ENCODE results near the gene GDE1.

Gene GDE1

DNA sequence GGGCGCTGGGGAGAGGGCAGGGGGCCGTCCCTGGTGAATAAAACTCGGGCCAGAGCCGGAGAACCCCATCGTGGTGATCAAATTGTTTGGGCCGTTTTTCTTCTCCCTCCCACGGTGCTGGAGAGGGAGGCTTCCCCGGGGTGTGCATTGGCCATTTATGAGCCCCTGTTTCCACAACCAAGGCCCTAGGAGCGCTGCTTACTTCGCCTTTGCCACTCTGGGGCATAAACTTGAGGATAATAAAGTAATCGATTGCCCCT lies 2.4 kb upstream of the GDE1 start:
- TF ChIP-seq, protein P1, sequence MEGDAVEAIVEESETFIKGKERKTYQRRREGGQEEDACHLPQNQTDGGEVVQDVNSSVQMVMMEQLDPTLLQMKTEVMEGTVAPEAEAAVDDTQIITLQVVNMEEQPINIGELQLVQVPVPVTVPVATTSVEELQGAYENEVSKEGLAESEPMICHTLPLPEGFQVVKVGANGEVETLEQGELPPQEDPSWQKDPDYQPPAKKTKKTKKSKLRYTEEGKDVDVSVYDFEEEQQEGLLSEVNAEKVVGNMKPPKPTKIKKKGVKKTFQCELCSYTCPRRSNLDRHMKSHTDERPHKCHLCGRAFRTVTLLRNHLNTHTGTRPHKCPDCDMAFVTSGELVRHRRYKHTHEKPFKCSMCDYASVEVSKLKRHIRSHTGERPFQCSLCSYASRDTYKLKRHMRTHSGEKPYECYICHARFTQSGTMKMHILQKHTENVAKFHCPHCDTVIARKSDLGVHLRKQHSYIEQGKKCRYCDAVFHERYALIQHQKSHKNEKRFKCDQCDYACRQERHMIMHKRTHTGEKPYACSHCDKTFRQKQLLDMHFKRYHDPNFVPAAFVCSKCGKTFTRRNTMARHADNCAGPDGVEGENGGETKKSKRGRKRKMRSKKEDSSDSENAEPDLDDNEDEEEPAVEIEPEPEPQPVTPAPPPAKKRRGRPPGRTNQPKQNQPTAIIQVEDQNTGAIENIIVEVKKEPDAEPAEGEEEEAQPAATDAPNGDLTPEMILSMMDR (IDR thresholded peaks at IDR 0.05; ENCODE audit: control insufficient read depth, insufficient read depth, low read depth, low read length, missing control alignments): no peak
- no peak for DNase-seq (ENCODE audit: low read depth)
- H3K4me3 ChIP-seq (ENCODE audit: control insufficient read depth, low read depth, low read length): peak overlapping the region; percentile 72

DNA sequence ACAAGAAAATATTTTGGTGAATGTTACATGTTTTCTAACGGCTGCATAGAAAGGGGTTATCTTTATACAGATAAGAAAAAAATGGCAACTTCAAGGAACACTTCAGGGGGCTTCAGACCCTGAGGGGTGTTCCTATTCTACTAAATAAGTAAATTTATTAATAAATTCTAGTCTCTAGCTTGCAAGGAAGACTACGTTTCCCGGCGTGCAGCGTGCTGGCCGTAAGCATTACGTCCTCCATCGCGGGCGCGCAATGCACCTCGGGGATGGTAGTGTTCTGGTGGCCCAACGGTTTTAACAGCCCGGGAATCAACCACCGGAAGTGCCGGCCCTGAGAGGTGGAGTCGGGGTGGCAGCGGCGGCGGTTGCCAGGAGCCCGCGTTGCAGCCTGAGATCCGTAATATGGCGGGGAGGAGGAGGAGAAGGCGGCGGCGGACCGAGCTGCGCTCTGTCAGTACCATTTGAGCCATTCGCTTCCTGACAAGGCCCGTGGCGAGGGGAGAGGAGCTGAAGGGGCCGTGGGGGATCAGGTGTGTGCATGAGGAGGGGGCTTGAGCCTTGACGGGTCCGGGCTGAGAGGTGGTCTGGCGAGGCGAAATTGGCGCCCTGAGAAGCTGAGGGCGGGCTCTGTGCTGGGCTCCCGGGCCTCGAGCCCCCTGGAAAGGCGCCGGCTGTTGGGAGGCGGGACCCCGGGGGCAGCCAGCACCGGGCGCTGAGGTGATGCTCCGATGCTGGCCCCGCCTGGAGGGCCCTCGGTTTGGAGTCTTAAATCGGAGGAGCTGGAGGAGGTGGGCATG lies 1.9 kb upstream of the GDE1 start, which contains the start of gene CCP110:
TSS of gene CCP110 (plus strand) at position 384 of the 797 bp plus-strand sequence. CDS start 3,940 bp downstream, outside the sequence.
- H3K4me3 ChIP-seq (ENCODE audit: control insufficient read depth, low read depth, low read length): peak within 1 kb of the TSS; percentile 72
- TF ChIP-seq, protein P1 (IDR thresholded peaks at IDR 0.05; ENCODE audit: control insufficient read depth, insufficient read depth, low read depth, low read length, missing control alignments): no peak
- peak; percentile 82 for DNase-seq (ENCODE audit: low read depth)

DNA sequence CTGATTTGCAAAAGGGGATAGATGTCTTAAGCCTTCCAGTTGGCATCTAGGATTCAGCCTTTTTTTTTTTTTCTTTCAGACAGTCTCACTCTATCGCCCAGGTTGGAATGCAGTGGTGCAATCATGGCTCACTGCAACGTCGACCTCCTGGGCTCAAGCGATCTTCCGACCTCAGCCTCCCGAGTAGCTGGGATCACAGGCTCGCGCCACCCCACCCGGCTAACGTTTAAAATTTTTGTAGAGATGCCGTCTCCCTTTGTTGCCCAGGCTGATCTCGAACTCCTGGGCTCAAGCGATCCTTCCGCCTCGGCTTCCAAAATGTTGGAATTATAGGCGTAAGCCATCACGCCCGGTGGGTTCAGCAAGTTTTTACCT lies 1.3 kb upstream of the GDE1 start:
- no peak overlapping the region for H3K4me3 ChIP-seq (ENCODE audit: control insufficient read depth, low read depth, low read length)
- TF ChIP-seq, protein P1 (IDR thresholded peaks at IDR 0.05; ENCODE audit: control insufficient read depth, insufficient read depth, low read depth, low read length, missing control alignments): no peak
- no peak for DNase-seq (ENCODE audit: low read depth)

DNA sequence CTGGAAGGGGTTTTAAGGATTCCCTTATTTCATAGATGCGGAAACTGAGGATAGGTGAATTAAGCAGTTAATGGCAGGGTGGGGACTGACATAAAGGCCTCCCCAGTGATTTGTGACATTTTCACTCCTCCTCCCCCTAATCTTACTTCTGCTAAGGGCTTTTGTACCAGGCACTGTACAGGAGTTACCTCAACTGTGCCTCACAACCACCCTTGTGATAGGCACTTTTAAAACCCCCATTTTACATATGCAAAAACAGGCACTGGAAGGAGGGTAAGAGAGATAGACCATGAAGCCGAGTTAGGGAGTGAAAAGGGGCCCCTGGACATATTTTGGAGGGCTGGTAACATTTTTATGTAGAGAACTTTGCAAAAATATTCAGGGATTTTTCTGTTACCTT lies 862 bp upstream of the GDE1 start:
- TF ChIP-seq, protein P1 (IDR thresholded peaks at IDR 0.05; ENCODE audit: control insufficient read depth, insufficient read depth, low read depth, low read length, missing control alignments): no peak

DNA sequence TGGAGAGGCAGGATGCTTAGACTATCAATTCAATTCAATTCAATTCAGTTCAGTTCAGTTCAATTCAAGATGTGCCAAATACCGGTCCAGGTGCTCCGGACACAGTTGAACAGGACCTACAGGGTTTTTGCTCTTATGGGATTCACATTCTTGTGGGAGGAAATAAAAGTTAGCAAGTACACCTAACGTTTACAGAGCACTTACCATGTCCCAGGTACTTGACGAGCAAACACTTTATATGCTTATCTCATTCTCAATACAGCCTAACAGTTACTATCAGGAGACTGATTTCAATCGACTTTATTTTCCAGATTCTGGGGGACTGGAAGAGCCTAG lies 467 bp upstream of the GDE1 start:
- TF ChIP-seq, protein P1 (IDR thresholded peaks at IDR 0.05; ENCODE audit: control insufficient read depth, insufficient read depth, low read depth, low read length, missing control alignments): no peak
- H3K4me3 ChIP-seq (ENCODE audit: control insufficient read depth, low read depth, low read length): no peak overlapping the region
- DNase-seq (ENCODE audit: low read depth): no peak

More for the DNA sequence above, 862 bp upstream of the GDE1 start:
- H3K4me3 ChIP-seq (ENCODE audit: control insufficient read depth, low read depth, low read length): no peak overlapping the region
- DNase-seq (ENCODE audit: low read depth): no peak

DNA sequence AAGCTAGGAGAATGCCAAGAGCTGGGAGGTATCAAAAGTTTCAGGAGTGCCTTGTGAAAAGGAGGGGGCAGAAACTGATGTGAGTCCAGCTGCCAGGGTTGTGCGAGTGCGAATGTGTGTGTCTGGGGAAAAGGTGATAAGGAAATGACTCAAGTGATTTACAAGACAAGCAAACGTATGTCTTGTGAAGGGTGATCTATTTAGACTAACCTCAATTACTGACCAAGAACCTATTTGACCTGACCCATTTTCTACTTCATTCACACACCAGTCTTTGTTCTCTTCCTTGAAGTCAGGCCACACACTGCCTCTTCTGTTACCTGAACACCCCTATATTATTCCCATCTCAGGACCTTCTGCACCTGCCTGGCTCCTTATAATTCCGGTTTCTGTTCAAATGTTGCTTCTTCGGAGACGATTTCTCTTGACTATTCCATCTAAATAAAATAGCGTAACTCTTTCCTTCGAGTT lies 1.0 kb downstream of the GDE1 start:
- TF ChIP-seq, protein P1 (IDR thresholded peaks at IDR 0.05; ENCODE audit: control insufficient read depth, insufficient read depth, low read depth, low read length, missing control alignments): no peak
- H3K4me3 ChIP-seq (ENCODE audit: control insufficient read depth, low read depth, low read length): peak overlapping the region; percentile 86
- DNase-seq (ENCODE audit: low read depth): no peak

Data from AG09309 (cell line).